Peyer's patch (tissue), 4 donors: ENCODE measurements around the gene FAM131B.

Source experiments
- CTCF ChIP-seq, 6 experiments: fragments of 450-650 bp in 4 of 6; fragments of 200-600 bp in 2 of 6; sonication (generic) in 1 of 6; IDR thresholded peaks; one replicate each; pipeline ENCODE4 v1.5.1; 2017 to 2019; ENCODE audit warnings: antibody characterized with exemption in 6 of 6, mild to moderate bottlenecking in 3 of 6, moderate library complexity in 1 of 6
- POLR2A ChIP-seq, 2 donors: fragments of 450-650 bp; IDR thresholded peaks; one replicate each; pipeline ENCODE4 v1.5.1; 2017; ENCODE audit warnings: antibody characterized with exemption in 2 of 2, mild to moderate bottlenecking in 2 of 2, moderate library complexity in 2 of 2

DNA sequence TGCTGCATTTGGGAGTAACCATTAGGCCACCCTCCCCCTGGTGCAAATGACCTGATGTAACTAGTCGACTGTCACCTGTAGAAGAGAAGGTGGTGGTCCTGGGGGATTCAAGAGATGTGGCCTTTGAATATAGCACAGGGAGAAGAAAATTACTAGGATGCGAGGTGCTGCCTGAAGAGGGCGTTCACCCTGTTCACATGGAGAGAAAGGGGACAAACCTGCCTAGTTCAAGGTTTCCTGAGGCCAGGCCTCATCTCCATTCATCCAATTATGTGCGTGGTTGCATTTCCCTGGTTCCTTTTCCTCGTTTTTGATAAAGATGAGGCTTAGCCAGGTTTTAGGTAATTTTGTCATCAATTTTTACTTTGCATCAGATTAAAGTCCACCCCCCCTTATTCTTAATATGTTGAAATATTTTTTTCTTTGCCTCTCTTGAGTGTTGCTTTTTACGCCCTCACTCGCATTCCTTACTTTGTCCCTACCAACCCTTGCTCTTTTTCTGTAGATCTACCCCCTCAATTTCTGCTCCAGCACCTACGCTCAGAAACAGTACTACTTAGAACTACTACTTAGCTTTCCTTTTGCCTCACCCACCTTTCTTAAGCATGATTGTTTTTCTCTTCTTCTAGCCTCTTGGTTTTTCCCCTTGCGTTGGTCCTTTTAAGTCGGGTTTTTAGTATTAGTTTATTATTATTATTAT is 32.9 kb downstream of the FAM131B start:
- TF ChIP-seq CTCF (IDR thresholded peaks at IDR 0.05), result no peak
- TF ChIP-seq POLR2A (IDR thresholded peaks at IDR 0.05), result no peak
